K562 (cell line): ENCODE measurements around the gene BMP6. TPM values are rescaled to one million over a fixed set of nuclear protein-coding genes. Genes with fewer than 3 reads are reported as not detected.

Source experiments
- ADNP ChIP-seq: fragments of 200-800 bp; sonication (Bioruptor generic); IDR thresholded peaks from 2 replicates; pipeline ENCODE4 v1.6.1; 2016; ENCODE audit warnings: missing genetic modification characterization, missing compliant biosample characterization
- ARID3A ChIP-seq: IDR thresholded peaks from 2 replicates; pipeline ENCODE4 v1.6.1; 2012; ENCODE audit warnings: low read depth, low read length, improper control_type of control experiment, borderline replicate concordance
- DNMT1 ChIP-seq: fragments of 450-650 bp; IDR thresholded peaks from 2 replicates; pipeline ENCODE4 v1.6.1; 2016; ENCODE audit warnings: antibody characterized with exemption, mild to moderate bottlenecking
- EHMT2 ChIP-seq: fragments of 450-650 bp; IDR thresholded peaks from 2 replicates; pipeline ENCODE4 v1.6.1; 2018; ENCODE audit warnings: antibody characterized with exemption
- FOXM1 ChIP-seq, 2 experiments: fragments of 450-650 bp in 1 of 2; sonication (generic) in 1 of 2; formaldehyde crosslinking in 1 of 2; IDR thresholded peaks; 2 replicates each; pipeline versions ENCODE4 v1.6.1 to v1.9.0; 2017 to 2022; ENCODE audit warnings: low read depth in 2 of 2, mild to moderate bottlenecking in 2 of 2, missing genetic modification reagents in 1 of 2, moderate library complexity in 1 of 2
- MYNN ChIP-seq, 2 experiments: sonication (generic); formaldehyde crosslinking in 1 of 2; IDR thresholded peaks; 2 replicates each; pipeline versions ENCODE4 v1.5.0 to v1.6.1; 2016 to 2020; ENCODE audit warnings: antibody characterized with exemption in 1 of 2, missing genetic modification reagents in 1 of 2
- POLR3G ChIP-seq: IDR thresholded peaks from 2 replicates; pipeline ENCODE4 v1.6.1; 2011; ENCODE audit not compliant: insufficient read length, insufficient replicate concordance; ENCODE audit errors: extremely low read depth
- PPARD ChIP-seq: fragments of 250-450 bp; sonication (Bioruptor Pico); IDR thresholded peaks from 2 replicates; pipeline ENCODE4 v1.8.0; 2022; ENCODE audit warnings: inconsistent platforms, mild to moderate bottlenecking, moderate library complexity
- RFX7 ChIP-seq: fragments of 250-450 bp; sonication (Bioruptor Pico); IDR thresholded peaks from 2 replicates; pipeline ENCODE4 v1.5.1; 2021; ENCODE audit warnings: mild to moderate bottlenecking
- SRSF9 ChIP-seq: fragments of 200-400 bp; formaldehyde crosslinking; IDR thresholded peaks from 2 replicates; pipeline ENCODE4 v1.6.1; 2017; ENCODE audit warnings: low read depth, low read length, borderline replicate concordance
- TAF7 ChIP-seq: fragments of 450-650 bp; IDR thresholded peaks from 2 replicates; pipeline ENCODE4 v1.6.1; 2016; ENCODE audit warnings: missing genetic modification characterization, missing compliant biosample characterization
- ZKSCAN1 ChIP-seq: fragments of 150-350 bp; IDR thresholded peaks from 2 replicates; pipeline ENCODE4 v1.6.1; 2016; ENCODE audit warnings: low read depth, low read length
- ZNF398 ChIP-seq: fragments of 250-450 bp; sonication (Bioruptor Pico); IDR thresholded peaks from 2 replicates; pipeline ENCODE4 v1.8.0; 2021; ENCODE audit warnings: moderate library complexity, mild to moderate bottlenecking, inconsistent platforms
- ZNF764 ChIP-seq: fragments of 250-450 bp; sonication (Bioruptor Pico); IDR thresholded peaks from 2 replicates; pipeline ENCODE4 v1.4.0; 2020; ENCODE audit warnings: low read depth, mild to moderate bottlenecking, moderate library complexity
- polyA plus RNA-seq, 8 experiments: library from polyadenylated mRNA; depleted of rRNA in 4 of 8; stranded (reverse) in 5 of 8; unstranded in 3 of 8; fragments of >200 nt; fragmentation: Nextera tagmentation in 2 of 8; fragmentation: Illumina TruSeq in 1 of 8; extraction: Ambion mirVana in 2 of 8; extraction: Trizol in 1 of 8; gene quantifications; 2 replicates each; pipeline versions ENCODE4 v1.2.1 to v1.2.3, GENCODE V29; 2011 to 2014; ENCODE audit warnings: inconsistent platforms in 1 of 8, missing spikeins in 1 of 8
- total RNA-seq, 7 experiments: library from RNA; depleted of rRNA in 6 of 7; stranded (reverse); fragments of >200 nt in 6 of 7; fragmentation: Illumina TruSeq in 2 of 7; extraction: Trizol in 2 of 7; gene quantifications; 2 replicates each; pipeline versions ENCODE4 v1.2.1 to v1.2.3, GENCODE V29; 2011 to 2021; ENCODE audit warnings: low replicate concordance in 1 of 7
- TF ChIP-seq, protein P1 (sequence below): IDR thresholded peaks from 2 replicates; pipeline ENCODE4 v1.6.1; 2016; ENCODE audit warnings: missing genetic modification characterization, missing compliant biosample characterization
- TF ChIP-seq, protein P2 (sequence below): IDR thresholded peaks from 2 replicates; pipeline ENCODE4 v1.6.1; 2011; ENCODE audit not compliant: insufficient read length; ENCODE audit errors: extremely low read depth
- TF ChIP-seq, protein P3 (sequence below): fragments of 450-650 bp; formaldehyde crosslinking; IDR thresholded peaks from 2 replicates; pipeline ENCODE4 v1.4.0; 2020; ENCODE audit warnings: mild to moderate bottlenecking, moderate library complexity
- TF ChIP-seq, protein P4 (sequence below): sonication (generic); formaldehyde crosslinking; IDR thresholded peaks from 2 replicates; pipeline ENCODE4 v1.8.1; 2022; ENCODE audit warnings: missing genetic modification reagents

Gene BMP6
- total and polyA plus RNA-seq, 9 of the 15 experiments (the other 6 are each of a cell fraction or from before 2014, with no cell fraction given), result 0.01 to 0.13 (median 0.06) TPM; not detected in 3

- TF ChIP-seq ADNP (tag) (no peak), SRSF9 (no peak), EHMT2 (peak; percentile 3; the same call in 1 of the 2 replicates), TAF7 (no peak), ZNF764 (CRISPR knock-in tag) (no peak), POLR3G (no peak), DNMT1 (0 out of 2 replicates have a peak, but pooled peaks have one; percentile 47), RFX7 (no peak), FOXM1 (IDR thresholded peaks at IDR 0.05; ENCODE audit: low read depth) (no peak), FOXM1 (CRISPR knock-in tag; IDR thresholded peaks at IDR 0.05; ENCODE audit: low read depth) (no peak), MYNN (IDR thresholded peaks at IDR 0.05) (no peak), MYNN (CRISPR knock-in tag; IDR thresholded peaks at IDR 0.05) (no peak), ARID3A (no peak), ZNF398 (CRISPR knock-in tag) (no peak), PPARD (CRISPR knock-in tag) (no peak), ZKSCAN1 (no peak)
- TF ChIP-seq, protein P1, sequence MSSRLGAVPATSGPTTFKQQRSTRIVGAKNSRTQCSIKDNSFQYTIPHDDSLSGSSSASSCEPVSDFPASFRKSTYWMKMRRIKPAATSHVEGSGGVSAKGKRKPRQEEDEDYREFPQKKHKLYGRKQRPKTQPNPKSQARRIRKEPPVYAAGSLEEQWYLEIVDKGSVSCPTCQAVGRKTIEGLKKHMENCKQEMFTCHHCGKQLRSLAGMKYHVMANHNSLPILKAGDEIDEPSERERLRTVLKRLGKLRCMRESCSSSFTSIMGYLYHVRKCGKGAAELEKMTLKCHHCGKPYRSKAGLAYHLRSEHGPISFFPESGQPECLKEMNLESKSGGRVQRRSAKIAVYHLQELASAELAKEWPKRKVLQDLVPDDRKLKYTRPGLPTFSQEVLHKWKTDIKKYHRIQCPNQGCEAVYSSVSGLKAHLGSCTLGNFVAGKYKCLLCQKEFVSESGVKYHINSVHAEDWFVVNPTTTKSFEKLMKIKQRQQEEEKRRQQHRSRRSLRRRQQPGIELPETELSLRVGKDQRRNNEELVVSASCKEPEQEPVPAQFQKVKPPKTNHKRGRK, result no peak
- TF ChIP-seq, protein P2, sequence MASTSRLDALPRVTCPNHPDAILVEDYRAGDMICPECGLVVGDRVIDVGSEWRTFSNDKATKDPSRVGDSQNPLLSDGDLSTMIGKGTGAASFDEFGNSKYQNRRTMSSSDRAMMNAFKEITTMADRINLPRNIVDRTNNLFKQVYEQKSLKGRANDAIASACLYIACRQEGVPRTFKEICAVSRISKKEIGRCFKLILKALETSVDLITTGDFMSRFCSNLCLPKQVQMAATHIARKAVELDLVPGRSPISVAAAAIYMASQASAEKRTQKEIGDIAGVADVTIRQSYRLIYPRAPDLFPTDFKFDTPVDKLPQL, result no peak
- TF ChIP-seq, protein P3, sequence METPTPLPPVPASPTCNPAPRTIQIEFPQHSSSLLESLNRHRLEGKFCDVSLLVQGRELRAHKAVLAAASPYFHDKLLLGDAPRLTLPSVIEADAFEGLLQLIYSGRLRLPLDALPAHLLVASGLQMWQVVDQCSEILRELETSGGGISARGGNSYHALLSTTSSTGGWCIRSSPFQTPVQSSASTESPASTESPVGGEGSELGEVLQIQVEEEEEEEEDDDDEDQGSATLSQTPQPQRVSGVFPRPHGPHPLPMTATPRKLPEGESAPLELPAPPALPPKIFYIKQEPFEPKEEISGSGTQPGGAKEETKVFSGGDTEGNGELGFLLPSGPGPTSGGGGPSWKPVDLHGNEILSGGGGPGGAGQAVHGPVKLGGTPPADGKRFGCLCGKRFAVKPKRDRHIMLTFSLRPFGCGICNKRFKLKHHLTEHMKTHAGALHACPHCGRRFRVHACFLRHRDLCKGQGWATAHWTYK (CRISPR knock-in tag), result peak; percentile 16; the same call in 1 of the 2 replicates
- TF ChIP-seq, protein P4, sequence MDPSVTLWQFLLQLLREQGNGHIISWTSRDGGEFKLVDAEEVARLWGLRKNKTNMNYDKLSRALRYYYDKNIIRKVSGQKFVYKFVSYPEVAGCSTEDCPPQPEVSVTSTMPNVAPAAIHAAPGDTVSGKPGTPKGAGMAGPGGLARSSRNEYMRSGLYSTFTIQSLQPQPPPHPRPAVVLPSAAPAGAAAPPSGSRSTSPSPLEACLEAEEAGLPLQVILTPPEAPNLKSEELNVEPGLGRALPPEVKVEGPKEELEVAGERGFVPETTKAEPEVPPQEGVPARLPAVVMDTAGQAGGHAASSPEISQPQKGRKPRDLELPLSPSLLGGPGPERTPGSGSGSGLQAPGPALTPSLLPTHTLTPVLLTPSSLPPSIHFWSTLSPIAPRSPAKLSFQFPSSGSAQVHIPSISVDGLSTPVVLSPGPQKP (CRISPR knock-in tag), result no peak
Measured at GRCh38 chr6:7697820-7698623, 27.9 kb upstream of the BMP6 start (continued).
